AG04449 (cell line): ENCODE measurements around the gene CPT1C.

Source experiments
- CTCF ChIA-PET: fragments of 350-600 bp; formaldehyde crosslinking; extraction: SDS; loops from one replicate; lab custom pipeline; 2021; ENCODE audit warnings: antibody characterized with exemption; lab: Yijun Ruan, JAX
- POLR2A ChIA-PET: fragments of 400-600, 350-600 bp; formaldehyde crosslinking; extraction: SDS; loops from one replicate; lab custom pipeline; 2020; ENCODE audit warnings: antibody characterized with exemption, inconsistent platforms; lab: Yijun Ruan, JAX
- DNase-seq: peaks from one replicate; pipeline ENCODE4 v3.0.0-alpha.2; 2010; ENCODE audit warnings: low read depth, low spot score
- H3K4me3 ChIP-seq: 2 replicates; pipeline ENCODE4 v1.5.1; 2011; ENCODE audit warnings: low read depth, mild to moderate bottlenecking, control low read depth, low read length
- CTCF ChIP-seq: IDR thresholded peaks from one replicate; pipeline ENCODE4 v1.5.1; 2011; ENCODE audit warnings: mild to moderate bottlenecking, moderate library complexity, low read length, control low read depth, inconsistent platforms; ENCODE audit not compliant: insufficient read depth; ENCODE audit errors: missing control alignments

CPT1C gene

GRCh38 chr19:49682274-49682673, 8.6 kb upstream of the CPT1C start:
- TF ChIP-seq CTCF, result no peak
- no peak for DNase-seq
- ChIA-PET POLR2A (no interaction called here), CTCF (interaction anchor here (0.6 to 2.4 kb wide), 6 partner anchors 11 to 178 kb away, joined by 3 to 24 read pairs (median 6); no protein-coding TSS in a partner anchor)
- no peak overlapping the region for H3K4me3 ChIP-seq

- no peak overlapping the region for H3K4me3 ChIP-seq
- POLR2A ChIA-PET, result no interaction called here
- CTCF ChIA-PET, result interaction anchor here (1.0 to 1.2 kb wide), 2 partner anchors 69 to 114 kb away, joined by 3 to 7 read pairs; no protein-coding TSS in a partner anchor
- no peak for TF ChIP-seq CTCF
- DNase-seq, result no peak
Measured at GRCh38 chr19:49683814-49684250, 7.1 kb upstream of the CPT1C start.

DNA sequence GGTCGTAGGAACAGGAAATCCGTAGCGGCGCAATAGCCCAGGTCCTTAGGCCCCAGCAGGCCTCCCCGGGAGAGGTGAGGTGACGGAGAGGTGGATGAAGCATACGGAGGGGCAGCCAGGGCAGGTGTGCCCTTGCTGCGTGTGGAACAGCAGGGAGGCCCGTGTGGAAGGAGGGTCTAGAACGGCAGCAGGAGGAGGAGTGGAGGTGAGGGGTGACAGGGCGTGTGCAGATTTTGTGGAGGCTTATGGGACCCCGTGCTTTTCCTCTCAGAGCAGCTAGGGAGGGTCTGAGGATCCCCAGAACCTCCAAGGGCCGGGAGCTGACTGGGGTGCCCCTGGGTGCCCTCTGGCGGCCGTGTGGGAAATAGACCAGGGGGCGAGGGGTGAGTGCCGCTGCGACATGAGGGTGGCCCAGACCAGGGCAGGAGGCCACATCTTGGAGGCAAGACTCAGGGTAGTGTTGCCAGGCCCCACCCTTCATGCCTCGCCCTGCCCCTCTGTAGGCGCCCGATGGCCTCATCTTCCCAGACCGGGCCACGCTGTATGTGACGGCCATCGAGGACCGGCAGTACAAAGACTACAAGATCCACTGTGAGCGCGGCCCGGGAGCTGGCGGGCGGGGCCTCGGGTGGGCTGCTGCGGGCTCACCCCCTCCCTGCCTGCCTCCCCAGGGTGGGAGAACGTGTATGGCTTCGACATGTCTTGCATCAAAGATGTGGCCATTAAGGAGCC, 6.5 kb upstream of the CPT1C start:
- ChIA-PET POLR2A (no interaction called here), CTCF (interaction anchor here (0.7 to 1.2 kb wide), 4 partner anchors 7 to 114 kb away, joined by 3 to 7 read pairs (median 3); partner anchors contain the start of gene PRMT1)
- TF ChIP-seq CTCF, result peak; percentile 56
- no peak for DNase-seq
- no peak overlapping the region for H3K4me3 ChIP-seq

DNA sequence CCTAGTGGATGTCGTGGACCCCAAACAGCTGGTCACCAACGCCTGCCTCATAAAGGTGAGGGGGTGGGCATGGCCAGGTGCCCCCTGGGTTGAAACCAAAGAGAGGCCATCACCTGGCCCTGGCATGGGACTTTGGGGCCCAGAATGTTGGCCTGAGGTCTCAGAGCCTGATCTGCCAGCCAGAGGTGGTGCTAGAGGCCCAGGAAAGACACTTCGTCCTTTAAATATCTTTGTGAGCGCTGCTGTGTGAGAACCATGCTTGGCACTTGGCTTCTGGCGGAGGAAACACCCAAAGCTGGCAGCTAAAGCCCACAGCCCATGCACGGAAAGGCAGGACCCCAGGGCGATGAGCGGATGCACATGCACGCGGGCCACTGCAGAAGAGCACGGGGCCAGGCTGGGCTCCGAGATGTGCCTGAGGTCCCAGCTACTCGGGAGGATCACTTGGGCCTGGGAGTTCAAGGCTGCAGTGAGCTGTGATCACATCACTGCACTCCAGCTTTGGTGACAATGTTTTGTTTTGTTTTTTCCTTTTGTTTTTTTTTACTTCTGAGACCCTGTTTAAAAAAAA, 5.8 kb upstream of the CPT1C start:
- DNase-seq, result no peak
- ChIA-PET POLR2A (no interaction called here), CTCF (interaction anchor here (0.7 to 0.8 kb wide), 3 partner anchors 8 to 45 kb away, joined by 3 read pairs; partner anchors contain the start of gene PRMT1)
- H3K4me3 ChIP-seq, result no peak overlapping the region
- TF ChIP-seq CTCF, result no peak

- H3K4me3 ChIP-seq, result no peak overlapping the region
- CTCF ChIA-PET, result interaction anchor here (0.7 to 5.5 kb wide), 3 partner anchors 8 to 44 kb away, joined by 3 to 39 read pairs (median 4); partner anchors contain the start of gene PRMT1
- no peak for DNase-seq
- no peak for TF ChIP-seq CTCF
- POLR2A ChIA-PET, result interaction anchor here (0.6 kb wide), 1 partner anchor 9 kb away, joined by 3 read pairs; no protein-coding TSS in a partner anchor
Measured at GRCh38 chr19:49685845-49686332, 5.0 kb upstream of the CPT1C start.
